Measurements from ENCODE around the gene INTU. TPM values are rescaled to one million over a fixed set of nuclear protein-coding genes. Genes with fewer than 3 reads are reported as not detected.
A peak's percentile ranks its signal among the peaks of the same experiment; 100 is the strongest.

The INTU gene
- total RNA-seq, 2 donors from 2014 or later, result 7.6 to 8.0 TPM

GRCh38 chr4:127771535-127772275 lies 138.9 kb downstream of the INTU start:
- 30 to 32% methylated on average over 4 of the region's 4 CpGs for WGBS, 2 donors

GRCh38 chr4:127772769-127773671 lies 140.3 kb downstream of the INTU start:
- intact Hi-C loops (cut with DNase I), result no loop called here
- Histone ChIP-seq H3K4me3 (no peak overlapping the region), H3K27ac (no peak overlapping the region), H3K4me1 (peaks cover 6% of the 10 kb centered on the region), H3K27me3 (no peaks in the 10 kb centered on the region), H3K36me3 (replicated peaks in 1 of 2; ENCODE audit: insufficient read depth in 1 of 2, low read depth in 2 of 2) (no peaks in the 10 kb centered on the region), H3K9me3 (no peaks in the 10 kb centered on the region)
- whole genome bisulfite sequencing, 2 donors, result 89 to 90% methylated on average over 10 of the region's 10 CpGs
- no peak for DNase-seq
- ATAC-seq, result no peak
- TF ChIP-seq POLR2A (IDR thresholded peaks at IDR 0.05), result no peak
- TF ChIP-seq, protein P1, sequence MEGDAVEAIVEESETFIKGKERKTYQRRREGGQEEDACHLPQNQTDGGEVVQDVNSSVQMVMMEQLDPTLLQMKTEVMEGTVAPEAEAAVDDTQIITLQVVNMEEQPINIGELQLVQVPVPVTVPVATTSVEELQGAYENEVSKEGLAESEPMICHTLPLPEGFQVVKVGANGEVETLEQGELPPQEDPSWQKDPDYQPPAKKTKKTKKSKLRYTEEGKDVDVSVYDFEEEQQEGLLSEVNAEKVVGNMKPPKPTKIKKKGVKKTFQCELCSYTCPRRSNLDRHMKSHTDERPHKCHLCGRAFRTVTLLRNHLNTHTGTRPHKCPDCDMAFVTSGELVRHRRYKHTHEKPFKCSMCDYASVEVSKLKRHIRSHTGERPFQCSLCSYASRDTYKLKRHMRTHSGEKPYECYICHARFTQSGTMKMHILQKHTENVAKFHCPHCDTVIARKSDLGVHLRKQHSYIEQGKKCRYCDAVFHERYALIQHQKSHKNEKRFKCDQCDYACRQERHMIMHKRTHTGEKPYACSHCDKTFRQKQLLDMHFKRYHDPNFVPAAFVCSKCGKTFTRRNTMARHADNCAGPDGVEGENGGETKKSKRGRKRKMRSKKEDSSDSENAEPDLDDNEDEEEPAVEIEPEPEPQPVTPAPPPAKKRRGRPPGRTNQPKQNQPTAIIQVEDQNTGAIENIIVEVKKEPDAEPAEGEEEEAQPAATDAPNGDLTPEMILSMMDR (IDR thresholded peaks at IDR 0.05), result no peak

More at GRCh38 chr4:127771535-127772275, 138.9 kb downstream of the INTU start:
- no peaks in the 10 kb centered on the region for H3K36me3 ChIP-seq (replicated peaks in 1 of 2; ENCODE audit: insufficient read depth in 1 of 2, low read depth in 2 of 2)
- no peaks in the 10 kb centered on the region for H3K27me3 ChIP-seq
- H3K27ac ChIP-seq, result peak overlapping the region in 1 of 4 donors; percentile 36
- ATAC-seq (peak; percentile 72), DNase-seq (no peak)
- no peak overlapping the region for H3K4me3 ChIP-seq
- no peak for TF ChIP-seq POLR2A (IDR thresholded peaks at IDR 0.05)
- TF ChIP-seq, protein P1 (IDR thresholded peaks at IDR 0.05), result no peak
- peaks cover 6% of the 10 kb centered on the region for H3K4me1 ChIP-seq
- intact Hi-C loops (cut with DNase I), result no loop called here
- no peaks in the 10 kb centered on the region for H3K9me3 ChIP-seq

GRCh38 chr4:127775843-127776242 lies 143.1 kb downstream of the INTU start:
- H3K27me3 ChIP-seq, result no peaks in the 10 kb centered on the region
- H3K9me3 ChIP-seq, result no peaks in the 10 kb centered on the region
- TF ChIP-seq POLR2A (IDR thresholded peaks at IDR 0.05), result no peak
- TF ChIP-seq, protein P1 (IDR thresholded peaks at IDR 0.05), result no peak
- no peak overlapping the region for H3K4me3 ChIP-seq
- DNase-seq (no peak), ATAC-seq (no peak)
- WGBS, 2 donors, result 92 to 94% methylated on average over 4 of the region's 4 CpGs
- H3K27ac ChIP-seq, result no peak overlapping the region
- intact Hi-C loops (cut with DNase I), result no loop called here
- H3K36me3 ChIP-seq (replicated peaks in 1 of 2; ENCODE audit: insufficient read depth in 1 of 2, low read depth in 2 of 2), result no peaks in the 10 kb centered on the region
- H3K4me1 ChIP-seq, result peaks cover 6% of the 10 kb centered on the region

Other genes starting within 250 kb of the INTU start
- not detected for gene SLC25A31, start 97.4 kb downstream of the INTU start, total RNA-seq
- 1 to 10 TPM; 3.6 to 9.6 TPM for gene HSPA4L, start 149.4 kb downstream of the INTU start, total RNA-seq
- gene PLK4, start 247.9 kb downstream of the INTU start, total RNA-seq, result 1 to 10 TPM in 1 of 2 donors, not detected in 1; 1.8 TPM